GM06990 (cell line): ENCODE data around the gene TXN2.

Source experiments
- DNase-seq: peaks from one replicate; pipeline ENCODE4 v3.0.0-alpha.2; 2011; ENCODE audit not compliant: insufficient read length; ENCODE audit errors: extremely low read depth
- H3K27me3 ChIP-seq: replicated peaks from 2 replicates; pipeline ENCODE4 v1.6.0; 2011; ENCODE audit warnings: low read length; ENCODE audit not compliant: control insufficient read depth, insufficient read depth
- H3K36me3 ChIP-seq: 2 replicates; pipeline ENCODE4 v1.5.1; 2011; ENCODE audit warnings: low read length; ENCODE audit not compliant: control insufficient read depth, insufficient read depth
- H3K4me3 ChIP-seq: replicated peaks from 2 replicates; pipeline ENCODE4 v1.5.1; 2011; ENCODE audit warnings: low read depth, mild to moderate bottlenecking, control low read depth, low read length
- TF ChIP-seq, protein P1 (sequence below): IDR thresholded peaks from 2 replicates; pipeline ENCODE4 v1.5.1; 2011; ENCODE audit warnings: low read length, control low read depth, mild to moderate bottlenecking, inconsistent platforms; ENCODE audit not compliant: insufficient read depth, poor library complexity, severe bottlenecking

The TXN2 gene

DNA sequence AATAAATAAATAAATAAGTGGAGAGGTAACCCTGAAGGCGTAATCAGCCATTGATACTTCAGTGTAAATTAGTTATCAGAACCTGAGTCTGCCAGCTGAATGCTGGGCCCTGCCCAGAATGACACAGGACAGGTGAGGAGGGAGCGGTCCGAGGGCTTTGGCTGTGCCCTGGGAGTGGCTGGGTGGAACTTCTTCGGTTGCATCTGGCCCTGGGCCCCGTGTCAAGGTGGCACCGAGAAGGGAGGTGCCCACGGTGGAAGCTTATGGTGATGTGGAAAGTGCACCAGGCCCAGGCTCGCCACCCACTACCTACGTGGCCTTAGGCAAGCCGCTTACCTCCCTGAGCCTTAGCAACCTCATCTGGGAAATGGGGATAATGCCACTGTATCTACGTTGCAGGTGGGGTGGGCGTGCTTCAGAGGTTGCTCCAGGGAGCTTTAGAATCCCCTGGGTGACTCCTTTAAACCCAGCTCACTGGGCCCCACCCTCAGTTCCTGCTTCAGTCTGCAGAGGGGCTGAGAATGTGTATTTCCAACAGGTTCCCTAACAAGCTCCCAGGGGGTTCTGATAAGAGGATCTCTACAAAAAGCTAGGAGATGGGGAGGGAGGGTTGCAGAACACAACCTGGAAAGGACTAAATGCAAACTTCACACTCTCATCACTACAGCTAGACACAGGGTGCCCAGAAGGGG lies 38.8 kb downstream of the TXN2 start:
- H3K36me3 ChIP-seq: no peaks in the 10 kb centered on the region
- no peak for DNase-seq
- H3K27me3 ChIP-seq: no peaks in the 10 kb centered on the region
- H3K4me3 ChIP-seq: no peak overlapping the region
- TF ChIP-seq, protein P1, sequence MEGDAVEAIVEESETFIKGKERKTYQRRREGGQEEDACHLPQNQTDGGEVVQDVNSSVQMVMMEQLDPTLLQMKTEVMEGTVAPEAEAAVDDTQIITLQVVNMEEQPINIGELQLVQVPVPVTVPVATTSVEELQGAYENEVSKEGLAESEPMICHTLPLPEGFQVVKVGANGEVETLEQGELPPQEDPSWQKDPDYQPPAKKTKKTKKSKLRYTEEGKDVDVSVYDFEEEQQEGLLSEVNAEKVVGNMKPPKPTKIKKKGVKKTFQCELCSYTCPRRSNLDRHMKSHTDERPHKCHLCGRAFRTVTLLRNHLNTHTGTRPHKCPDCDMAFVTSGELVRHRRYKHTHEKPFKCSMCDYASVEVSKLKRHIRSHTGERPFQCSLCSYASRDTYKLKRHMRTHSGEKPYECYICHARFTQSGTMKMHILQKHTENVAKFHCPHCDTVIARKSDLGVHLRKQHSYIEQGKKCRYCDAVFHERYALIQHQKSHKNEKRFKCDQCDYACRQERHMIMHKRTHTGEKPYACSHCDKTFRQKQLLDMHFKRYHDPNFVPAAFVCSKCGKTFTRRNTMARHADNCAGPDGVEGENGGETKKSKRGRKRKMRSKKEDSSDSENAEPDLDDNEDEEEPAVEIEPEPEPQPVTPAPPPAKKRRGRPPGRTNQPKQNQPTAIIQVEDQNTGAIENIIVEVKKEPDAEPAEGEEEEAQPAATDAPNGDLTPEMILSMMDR: no peak

DNA sequence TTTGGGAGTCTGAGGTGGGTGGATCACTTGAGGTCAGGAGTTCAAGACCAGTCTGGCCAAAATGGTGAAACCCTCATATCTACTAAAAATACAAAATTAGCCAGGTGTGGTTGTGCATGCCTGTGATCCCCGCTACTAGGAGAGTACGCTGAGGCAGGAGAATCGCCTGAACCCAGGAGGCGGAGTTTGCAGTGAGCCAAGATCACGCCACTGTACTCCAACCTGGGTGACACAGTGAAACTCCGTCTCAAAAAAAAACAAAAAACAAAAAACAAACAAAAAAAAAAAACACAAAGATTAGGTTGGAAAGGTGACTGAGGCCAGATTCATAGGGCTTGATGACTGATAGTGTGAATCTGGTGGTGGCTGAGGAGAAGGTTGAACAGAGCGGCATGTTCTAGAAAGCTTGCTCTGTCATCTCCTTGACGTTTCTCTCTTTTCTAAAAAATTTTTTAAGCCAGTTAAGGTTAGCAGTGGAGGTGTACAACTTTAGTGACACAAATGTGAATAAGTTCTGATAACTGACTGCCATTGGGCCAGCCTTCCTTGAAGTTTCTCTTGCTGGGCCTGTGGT lies 40.9 kb downstream of the TXN2 start:
- DNase-seq: no peak
- Histone ChIP-seq H3K36me3 (no peaks in the 10 kb centered on the region), H3K27me3 (no peaks in the 10 kb centered on the region), H3K4me3 (no peak overlapping the region)
- TF ChIP-seq, protein P1: no peak

DNA sequence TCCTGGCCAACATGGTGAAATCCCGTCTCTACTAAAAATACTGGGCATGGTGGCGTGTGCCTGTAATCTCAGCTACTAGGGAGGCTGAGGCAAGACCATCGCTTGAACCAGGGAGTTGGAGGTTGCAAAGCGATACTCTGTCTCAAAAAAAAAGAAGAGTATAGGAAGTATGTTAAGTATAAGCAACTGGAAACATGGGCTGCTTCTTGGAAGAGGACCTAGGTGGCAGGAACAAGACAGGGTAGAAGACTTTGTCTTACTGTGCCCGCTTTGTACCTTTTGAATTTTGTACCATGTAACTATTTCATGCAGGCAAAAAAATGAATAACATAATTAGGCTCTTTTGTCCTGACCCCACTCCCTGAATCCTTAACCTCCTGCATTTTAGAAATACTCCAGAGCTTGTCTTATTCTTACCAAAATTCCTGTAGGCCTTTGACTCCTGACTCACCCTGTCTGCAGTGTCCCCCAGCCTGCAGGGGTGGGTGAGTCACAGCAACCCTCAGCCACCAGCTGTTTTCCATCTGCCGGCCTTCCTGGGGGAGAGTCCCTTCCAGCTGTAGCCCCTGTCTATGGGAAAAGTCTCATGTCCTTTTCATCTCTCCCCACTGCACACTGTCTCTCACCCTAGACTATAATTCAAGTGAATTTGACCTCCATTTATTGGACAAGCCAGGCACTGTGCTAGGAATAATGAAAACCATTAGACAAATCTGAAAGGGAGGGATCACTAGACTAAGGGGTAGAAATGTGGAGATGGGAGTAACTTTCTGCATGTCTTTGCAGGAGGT lies 41.8 kb downstream of the TXN2 start:
- DNase-seq: no peak
- TF ChIP-seq, protein P1: no peak

DNA sequence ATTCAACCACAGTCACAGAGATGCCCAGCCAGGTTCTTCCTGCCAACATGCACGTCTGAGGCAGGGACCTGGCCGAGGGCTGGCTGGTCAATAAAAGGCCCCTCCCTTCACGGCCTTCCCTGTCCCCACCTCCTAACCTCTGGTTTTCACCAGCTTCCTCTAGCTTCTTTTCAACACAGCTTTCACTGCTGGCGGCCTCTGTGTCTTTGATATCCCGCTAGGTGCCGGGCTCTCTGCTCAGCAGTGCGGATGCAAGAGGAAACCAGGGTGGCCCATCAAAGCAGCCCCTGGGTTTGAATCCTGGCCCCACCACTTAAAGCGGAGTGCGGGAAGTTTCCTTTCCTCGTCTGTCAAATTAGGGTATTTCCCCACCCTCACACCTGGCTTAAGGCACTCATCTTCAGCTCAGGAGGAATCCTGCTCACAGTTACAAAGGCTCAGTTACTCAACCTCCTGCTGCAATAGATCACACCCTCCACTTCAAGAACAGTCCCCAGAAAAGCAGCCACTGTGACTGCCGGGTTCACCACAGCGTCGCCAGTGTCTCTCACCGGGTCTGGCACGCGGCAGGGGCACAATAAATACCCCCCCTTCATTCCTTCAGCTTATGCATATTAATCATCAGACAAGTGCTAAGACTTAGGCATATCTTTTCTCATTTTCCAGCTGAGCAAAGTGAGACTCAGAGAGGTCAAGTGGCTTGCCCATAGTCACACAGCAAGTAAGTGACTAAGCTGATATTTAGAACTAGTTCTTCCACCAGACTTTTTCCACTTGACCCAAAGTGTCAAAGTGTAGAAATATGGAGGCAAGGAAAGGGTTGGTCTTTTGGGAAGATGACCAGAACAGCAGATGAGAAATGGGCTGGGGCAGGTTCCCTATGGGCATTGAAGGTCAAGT lies 45.7 kb downstream of the TXN2 start:
- H3K36me3 ChIP-seq: no peaks in the 10 kb centered on the region
- H3K4me3 ChIP-seq: no peak overlapping the region
- peak; percentile 59 for DNase-seq
- TF ChIP-seq, protein P1: no peak
- H3K27me3 ChIP-seq: no peaks in the 10 kb centered on the region

More for the DNA sequence above, 41.8 kb downstream of the TXN2 start:
- Histone ChIP-seq H3K4me3 (no peak overlapping the region), H3K36me3 (no peaks in the 10 kb centered on the region), H3K27me3 (no peaks in the 10 kb centered on the region)
